Lung (tissue), 12 donors: ENCODE measurements around the gene TNS3. TPM values are rescaled to one million over a fixed set of nuclear protein-coding genes. Genes with fewer than 3 reads are reported as not detected.

ENCODE experiments used
- ATAC-seq: fragments of 200-7000 bp; cut with Tn5 transposase; one replicate; pipeline ENCODE4 v1.9.1; 2020; ENCODE audit warnings: moderate number of reproducible peaks; ENCODE audit not compliant: insufficient read depth, low FRiP score
- DNase-seq, 3 donors: peaks; one replicate each; pipeline ENCODE4 v3.0.0-alpha.2; 2013 to 2017
- H3K27ac ChIP-seq, 2 donors: one replicate each; pipeline ENCODE4 v1.5.1; 2013; ENCODE audit warnings: mild to moderate bottlenecking in 2 of 2, moderate library complexity in 2 of 2, control low read depth in 1 of 2, inconsistent platforms in 1 of 2, low read depth in 1 of 2, low read length in 1 of 2
- H3K27me3 ChIP-seq, 3 donors: one replicate each; pipeline ENCODE4 v1.5.1; 2013; ENCODE audit warnings: low read length in 2 of 3; ENCODE audit not compliant: control insufficient read depth in 3 of 3, insufficient read depth in 3 of 3
- H3K36me3 ChIP-seq, 4 donors: one replicate each; pipeline ENCODE4 v1.5.1; 2013; ENCODE audit warnings: low read length in 4 of 4, mild to moderate bottlenecking in 1 of 4, moderate library complexity in 1 of 4; ENCODE audit not compliant: control insufficient read depth in 4 of 4, insufficient read depth in 4 of 4
- H3K4me1 ChIP-seq, 5 donors: one replicate each; pipeline ENCODE4 v1.5.1; 2013; ENCODE audit warnings: low read length in 5 of 5, mild to moderate bottlenecking in 2 of 5, moderate library complexity in 1 of 5; ENCODE audit not compliant: control insufficient read depth in 5 of 5, insufficient read depth in 5 of 5
- H3K4me3 ChIP-seq: one replicate; pipeline ENCODE4 v1.5.1; 2013; ENCODE audit warnings: mild to moderate bottlenecking, control low read depth, moderate library complexity
- H3K9ac ChIP-seq, 2 donors: one replicate each; pipeline ENCODE4 v1.5.1; 2013; ENCODE audit warnings: low read length in 2 of 2, control low read depth in 1 of 2; ENCODE audit not compliant: insufficient read depth in 1 of 2
- H3K9me3 ChIP-seq, 4 donors: one replicate each; pipeline ENCODE4 v1.5.1; 2013; ENCODE audit warnings: low read length in 3 of 4, mild to moderate bottlenecking in 1 of 4, moderate library complexity in 1 of 4; ENCODE audit not compliant: control insufficient read depth in 4 of 4, insufficient read depth in 3 of 4
- CTCF ChIP-seq: IDR thresholded peaks from 2 replicates; pipeline ENCODE4 v1.5.1; 2012; ENCODE audit warnings: mild to moderate bottlenecking; ENCODE audit errors: control extremely low read depth, extremely low read depth
- WGBS, 2 donors: extraction: QIAGEN DNeasy Blood & Tissue Kit; methylation state at CpG; one replicate each; pipeline ENCODE4 v1.1.7; 2013; 5-methylcytosine and 5-hydroxymethylcytosine counted together
- polyA plus RNA-seq, 2 donors: library from polyadenylated mRNA; stranded (reverse); fragments of 200-250 nt; gene quantifications; one replicate each; pipeline ENCODE4 v1.2.1, GENCODE V29; 2013
- total RNA-seq, 2 donors: library from RNA; depleted of rRNA in 1 of 2; stranded (reverse); fragments of >200 nt in 1 of 2; gene quantifications; one replicate each; pipeline ENCODE4 v1.2.1, GENCODE V29; 2014 to 2021
- donor health status: control.
- donor health status: control.
- donor health status: Bipolar disorder and iron deficiency.
- donor health status: healthy.
- donor health status: DM: yes; HTN: yes; CAD: no.

The TNS3 gene
- total and polyA plus RNA-seq, 4 donors = 23.8 to 140 (median 85.7) TPM

GRCh38 chr7:47376991-47377616 lies 204.8 kb downstream of the TNS3 start:
- Histone ChIP-seq H3K9ac (no peak overlapping the region), H3K4me1 (peaks cover 17 to 41% (median 22%) of the 10 kb centered on the region in 5 donors), H3K36me3 (peaks cover 0 to 7% (median 2%) of the 10 kb centered on the region in 4 donors), H3K4me3 (no peak overlapping the region), H3K27me3 (no peaks in the 10 kb centered on the region), H3K27ac (peak overlapping the region in 1 of 2 donors; percentile 18), H3K9me3 (no peaks in the 10 kb centered on the region)
- DNase-seq (no peak), ATAC-seq (no peak)
- no peak for TF ChIP-seq CTCF
- 83 to 88% methylated on average over 10 of the region's 10 CpGs for WGBS, 2 donors

- H3K9ac ChIP-seq = no peak overlapping the region
- peaks cover 11 to 34% (median 18%) of the 10 kb centered on the region in 5 donors for H3K4me1 ChIP-seq
- H3K27ac ChIP-seq = no peak overlapping the region
- H3K36me3 ChIP-seq = peaks cover 0 to 5% (median 4%) of the 10 kb centered on the region in 4 donors
- peak in 1 of 3 donors; percentile 21 for DNase-seq
- H3K9me3 ChIP-seq = no peaks in the 10 kb centered on the region
- no peak for ATAC-seq
- H3K27me3 ChIP-seq = no peaks in the 10 kb centered on the region
- no peak for TF ChIP-seq CTCF
- no peak overlapping the region for H3K4me3 ChIP-seq
- WGBS, 2 donors = 65 to 73% methylated on average over 11 of the region's 11 CpGs
These were observed 206.6 kb downstream of the TNS3 start for GRCh38 chr7:47375121-47375938.

- Histone ChIP-seq H3K36me3 (peaks cover 0 to 5% (median 5%) of the 10 kb centered on the region in 4 donors), H3K27ac (no peak overlapping the region), H3K4me3 (no peak overlapping the region), H3K9ac (no peak overlapping the region), H3K27me3 (no peaks in the 10 kb centered on the region), H3K9me3 (no peaks in the 10 kb centered on the region), H3K4me1 (peaks cover 8 to 26% (median 15%) of the 10 kb centered on the region in 5 donors)
- TF ChIP-seq CTCF = no peak
- DNase-seq (no peak), ATAC-seq (no peak)
- 95 to 96% methylated on average over 3 of the region's 3 CpGs for WGBS, 2 donors
These were observed 207.4 kb downstream of the TNS3 start for GRCh38 chr7:47374538-47374937.
